ENCODE results near the gene ZNF282.

DNA sequence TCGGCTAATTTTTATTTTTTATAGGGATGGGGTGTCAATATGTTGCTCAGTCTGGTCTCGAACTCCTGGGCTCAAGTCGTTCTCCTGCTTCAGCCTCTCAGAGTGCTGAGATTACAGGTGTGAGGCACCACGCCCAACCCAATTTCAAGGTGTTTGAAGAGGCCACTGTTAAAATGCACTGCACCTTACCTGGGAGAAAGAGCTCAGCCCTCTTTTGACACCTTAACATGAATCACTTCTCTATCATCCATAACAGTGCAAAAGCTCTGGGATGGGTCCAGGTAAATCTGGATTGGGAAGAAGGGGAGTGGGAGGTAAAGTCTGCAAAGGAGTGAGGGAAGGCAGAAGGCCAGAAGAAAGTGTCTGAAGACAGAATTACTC is 557 bp upstream of the ZNF282 start:
- TF ChIP-seq, protein P1, sequence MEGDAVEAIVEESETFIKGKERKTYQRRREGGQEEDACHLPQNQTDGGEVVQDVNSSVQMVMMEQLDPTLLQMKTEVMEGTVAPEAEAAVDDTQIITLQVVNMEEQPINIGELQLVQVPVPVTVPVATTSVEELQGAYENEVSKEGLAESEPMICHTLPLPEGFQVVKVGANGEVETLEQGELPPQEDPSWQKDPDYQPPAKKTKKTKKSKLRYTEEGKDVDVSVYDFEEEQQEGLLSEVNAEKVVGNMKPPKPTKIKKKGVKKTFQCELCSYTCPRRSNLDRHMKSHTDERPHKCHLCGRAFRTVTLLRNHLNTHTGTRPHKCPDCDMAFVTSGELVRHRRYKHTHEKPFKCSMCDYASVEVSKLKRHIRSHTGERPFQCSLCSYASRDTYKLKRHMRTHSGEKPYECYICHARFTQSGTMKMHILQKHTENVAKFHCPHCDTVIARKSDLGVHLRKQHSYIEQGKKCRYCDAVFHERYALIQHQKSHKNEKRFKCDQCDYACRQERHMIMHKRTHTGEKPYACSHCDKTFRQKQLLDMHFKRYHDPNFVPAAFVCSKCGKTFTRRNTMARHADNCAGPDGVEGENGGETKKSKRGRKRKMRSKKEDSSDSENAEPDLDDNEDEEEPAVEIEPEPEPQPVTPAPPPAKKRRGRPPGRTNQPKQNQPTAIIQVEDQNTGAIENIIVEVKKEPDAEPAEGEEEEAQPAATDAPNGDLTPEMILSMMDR (IDR thresholded peaks at IDR 0.05; ENCODE audit: borderline replicate concordance, extremely low read depth, low read length, poor library complexity, severe bottlenecking): no peak
- no peak for TF ChIP-seq EZH2 (IDR thresholded peaks at IDR 0.05; ENCODE audit: borderline replicate concordance, low read depth, low read length, severe bottlenecking)

Data from DND-41 (cell line).